K562 (cell line): Measurements from ENCODE around the gene RNLS. TPM values are rescaled to one million over a fixed set of nuclear protein-coding genes. Genes with fewer than 3 reads are reported as not detected.

Experiments
- ATAC-seq: fragments of 200-7000 bp; cut with Tn5 transposase; 3 replicates; pipeline ENCODE4 v1.9.1; 2020; ENCODE audit warnings: moderate library complexity
- BruUV-seq: library from RNA; stranded (reverse); fragments of 400-500 nt; replicated peaks from 2 replicates; lab custom pipeline; 2021; lab: Mats Ljungman, UMichigan
- CTCF ChIA-PET: fragments of 300-600 bp; formaldehyde crosslinking; extraction: SDS; loops from one replicate; lab custom pipeline; 2021; ENCODE audit warnings: low intra/inter-chr PET ratio; lab: Yijun Ruan, JAX
- POLR2A ChIA-PET: fragments of 300-600, 350-650 bp; sonication (Branson Sonifier 250); formaldehyde crosslinking; extraction: SDS; loops from one replicate; lab custom pipeline; 2021; ENCODE audit warnings: antibody characterized with exemption, inconsistent platforms; lab: Yijun Ruan, JAX
- DNase-seq, 4 experiments: peaks; one replicate each; pipeline versions ENCODE4 v3.0.0 to v3.0.0-alpha.2; 2011 to 2018; ENCODE audit warnings: low spot score in 3 of 4, mixed read lengths in 3 of 4; ENCODE audit errors: extremely low read depth in 1 of 4
- FAIRE-seq: peaks from 2 replicates; lab custom pipeline; 2011; peaks lifted over from hg19 to GRCh38; lab: Jason Lieb, UNC
- H2AFZ ChIP-seq: 2 replicates; pipeline ENCODE4 v1.6.0; 2011; ENCODE audit warnings: low read depth, low read length, control low read depth, inconsistent platforms
- H3K27ac ChIP-seq: fragments of 200-600 bp; 3 replicates; pipeline ENCODE4 v1.8.0; 2011; ENCODE audit warnings: low read depth, mild to moderate bottlenecking, control low read depth, inconsistent platforms, low read length, moderate library complexity, mixed read lengths; ENCODE audit errors: extremely low read depth
- H3K27me3 ChIP-seq, 2 experiments: fragments of 300-600 bp in 1 of 2; 2 replicates in 1 of 2; 3 replicates in 1 of 2; pipeline versions ENCODE4 v1.6.0 to v1.8.0; 2011; ENCODE audit warnings: inconsistent platforms in 2 of 2, low read length in 2 of 2, mild to moderate bottlenecking in 1 of 2, mixed read lengths in 1 of 2, moderate library complexity in 1 of 2; ENCODE audit not compliant: control insufficient read depth in 2 of 2, insufficient read depth in 2 of 2
- H3K36me3 ChIP-seq: fragments of 300-600 bp; 3 replicates; pipeline ENCODE4 v1.8.0; 2011; ENCODE audit warnings: mild to moderate bottlenecking, low read length, inconsistent platforms; ENCODE audit not compliant: control insufficient read depth, insufficient read depth
- H3K4me1 ChIP-seq, 2 experiments: fragments of 200-600 bp in 1 of 2; replicated peaks in 1 of 2; 2 replicates in 1 of 2; 3 replicates in 1 of 2; pipeline versions ENCODE4 v1.5.1 to v1.8.0; 2011; ENCODE audit warnings: inconsistent platforms in 2 of 2, low read length in 2 of 2, mild to moderate bottlenecking in 1 of 2, mixed read lengths in 1 of 2, moderate library complexity in 1 of 2; ENCODE audit not compliant: control insufficient read depth in 2 of 2, insufficient read depth in 2 of 2
- H3K4me2 ChIP-seq: 2 replicates; pipeline ENCODE4 v1.6.1; 2011; ENCODE audit warnings: low read length, control low read depth, inconsistent platforms, mixed read lengths; ENCODE audit not compliant: insufficient read depth
- H3K4me3 ChIP-seq: fragments of 200-600 bp; sonication (generic), shearing (Covaris generic); 2 replicates; pipeline ENCODE4 v1.5.1; 2016; ENCODE audit warnings: control low read depth, inconsistent platforms
- H3K79me2 ChIP-seq: fragments of 200-600 bp; 3 replicates; pipeline ENCODE4 v1.8.0; 2011; ENCODE audit warnings: low read length, inconsistent platforms; ENCODE audit not compliant: control insufficient read depth, insufficient read depth
- H3K9ac ChIP-seq, 2 experiments: 2 replicates each; pipeline versions ENCODE4 v1.6.0 to v1.6.1; 2011; ENCODE audit warnings: low read depth in 2 of 2, low read length in 2 of 2, control low read depth in 1 of 2, inconsistent platforms in 1 of 2, mild to moderate bottlenecking in 1 of 2, mixed read lengths in 1 of 2; ENCODE audit not compliant: insufficient read depth in 1 of 2
- H3K9me1 ChIP-seq: one replicate; pipeline ENCODE4 v1.6.0; 2011; ENCODE audit warnings: inconsistent platforms, mild to moderate bottlenecking, low read length, moderate library complexity; ENCODE audit not compliant: control insufficient read depth, insufficient read depth
- H3K9me3 ChIP-seq: replicated peaks from 2 replicates; pipeline ENCODE4 v1.5.1; 2011; ENCODE audit warnings: low read depth, low read length, inconsistent platforms; ENCODE audit not compliant: control insufficient read depth, insufficient read depth
- H4K20me1 ChIP-seq: replicated peaks from 2 replicates; pipeline ENCODE4 v1.6.1; 2011; ENCODE audit warnings: low read length, inconsistent platforms, mixed read lengths; ENCODE audit not compliant: control insufficient read depth, insufficient read depth
- MAZ ChIP-seq, 2 experiments: fragments of 450-650 bp in 1 of 2; sonication (generic) in 1 of 2; formaldehyde crosslinking; IDR thresholded peaks in 1 of 2; conservative IDR thresholded peaks in 1 of 2; 2 replicates each; pipeline versions ENCODE4 v1.4.0 to v1.5.0; 2020; ENCODE audit warnings: mild to moderate bottlenecking in 1 of 2, missing genetic modification reagents in 1 of 2
- NFIX ChIP-seq: fragments of 250-450 bp; sonication (Bioruptor Pico); IDR thresholded peaks from 2 replicates; pipeline ENCODE4 v1.4.0; 2020; ENCODE audit warnings: low read depth, mild to moderate bottlenecking, moderate library complexity
- NR2C2 ChIP-seq, 2 experiments: fragments of 200-800 bp in 1 of 2; sonication (Bioruptor generic) in 1 of 2; sonication (generic) in 1 of 2; formaldehyde crosslinking in 1 of 2; IDR thresholded peaks; 2 replicates each; pipeline versions ENCODE4 v1.6.1 to v1.8.0; 2016 to 2022; ENCODE audit warnings: mild to moderate bottlenecking in 1 of 2, missing compliant biosample characterization in 1 of 2, missing genetic modification characterization in 1 of 2, missing genetic modification reagents in 1 of 2
- ZNF175 ChIP-seq: fragments of 200-800 bp; sonication (Bioruptor generic); IDR thresholded peaks from 2 replicates; pipeline ENCODE4 v1.6.1; 2016; ENCODE audit warnings: low read depth, mild to moderate bottlenecking, missing genetic modification characterization, missing compliant biosample characterization
- WGBS: fragments of 100-300 bp; shearing (Covaris generic); methylation state at CpG from one replicate; pipeline ENCODE4 v1.1.6; 2016; ENCODE audit warnings: low coverage, mixed read lengths; ENCODE audit not compliant: insufficient coverage; ENCODE audit errors: missing lambda C conversion rate; 5-methylcytosine and 5-hydroxymethylcytosine counted together
- in situ Hi-C: fragments of 300-500 bp; cut with MboI; formaldehyde crosslinking; loops from 4 replicates; pipeline ENCODE4 v1.15.0; 2018; ENCODE audit warnings: inconsistent platforms, mixed read lengths
- intact Hi-C: fragments of 100-400 bp; cut with micrococcal nuclease; formaldehyde crosslinking; loops from 2 replicates; pipeline ENCODE4 v1.14.2; 2022
- polyA plus RNA-seq, 8 experiments: library from polyadenylated mRNA; depleted of rRNA in 4 of 8; stranded (reverse) in 5 of 8; unstranded in 3 of 8; fragments of >200 nt; fragmentation: Nextera tagmentation in 2 of 8; fragmentation: Illumina TruSeq in 1 of 8; extraction: Ambion mirVana in 2 of 8; extraction: Trizol in 1 of 8; gene quantifications; 2 replicates each; pipeline versions ENCODE4 v1.2.1 to v1.2.3, GENCODE V29; 2011 to 2014; ENCODE audit warnings: inconsistent platforms in 1 of 8, missing spikeins in 1 of 8
- total RNA-seq, 7 experiments: library from RNA; depleted of rRNA in 6 of 7; stranded (reverse); fragments of >200 nt in 6 of 7; fragmentation: Illumina TruSeq in 2 of 7; extraction: Trizol in 2 of 7; gene quantifications; 2 replicates each; pipeline versions ENCODE4 v1.2.1 to v1.2.3, GENCODE V29; 2011 to 2021; ENCODE audit warnings: low replicate concordance in 1 of 7
- TF ChIP-seq, protein P1 (sequence below): fragments of 250-450 bp; sonication (Bioruptor Pico); IDR thresholded peaks from 2 replicates; pipeline ENCODE4 v1.5.0; 2020; ENCODE audit warnings: mild to moderate bottlenecking, borderline replicate concordance
- TF ChIP-seq, protein P2 (sequence below): fragments of 250-450 bp; sonication (Bioruptor Pico); IDR thresholded peaks from 2 replicates; pipeline ENCODE4 v1.4.0; 2020
- TF ChIP-seq, protein P3 (sequence below): fragments of 450-650 bp; formaldehyde crosslinking; IDR thresholded peaks from 2 replicates; pipeline ENCODE4 v1.4.0; 2022; ENCODE audit warnings: mild to moderate bottlenecking, moderate library complexity
- TF ChIP-seq, protein P4 (sequence below), 2 experiments: fragments of 450-650 bp; conservative IDR thresholded peaks; 2 replicates each; pipeline ENCODE4 v1.6.1; 2017; ENCODE audit warnings: mild to moderate bottlenecking in 2 of 2, moderate library complexity in 2 of 2

RNLS gene
- total and polyA plus RNA-seq, 9 of the 15 experiments (the other 6 are each of a cell fraction or from before 2014, with no cell fraction given), result 0.14 to 0.72 (median 0.41) TPM; not detected in 3

DNA sequence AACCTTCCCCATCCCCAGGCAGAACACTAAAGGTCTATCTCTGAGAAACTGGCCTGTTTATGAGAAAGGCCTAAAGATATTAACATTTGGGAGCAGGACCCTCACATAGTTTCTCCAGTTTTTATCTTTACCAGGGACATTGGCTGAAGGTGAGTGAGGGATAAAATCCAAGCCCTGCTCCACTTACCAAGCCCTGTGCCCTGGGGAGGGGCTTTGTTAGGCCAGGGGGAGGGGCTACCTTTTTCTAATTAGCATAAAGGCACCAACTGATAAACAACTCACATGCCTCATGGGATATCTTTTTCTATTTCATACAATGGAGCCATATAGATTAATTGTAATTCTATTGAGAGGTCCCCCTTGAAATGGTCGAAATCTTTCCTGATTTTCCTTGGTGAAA is 55.9 kb downstream of the RNLS start:
- Histone ChIP-seq H3K36me3 (no peaks in the 10 kb centered on the region), H3K4me3 (no peak overlapping the region), H3K9ac (no peak overlapping the region), H2AFZ (no peak overlapping the region), H3K4me2 (no peak overlapping the region), H3K9me1 (no peaks in the 10 kb centered on the region), H3K27ac (no peak overlapping the region), H4K20me1 (no peaks in the 10 kb centered on the region), H3K9me3 (no peaks in the 10 kb centered on the region), H3K27me3 (no peaks in the 10 kb centered on the region), H3K79me2 (no peaks in the 10 kb centered on the region), H3K4me1 (no peaks in the 10 kb centered on the region)
- TF ChIP-seq, protein P1, sequence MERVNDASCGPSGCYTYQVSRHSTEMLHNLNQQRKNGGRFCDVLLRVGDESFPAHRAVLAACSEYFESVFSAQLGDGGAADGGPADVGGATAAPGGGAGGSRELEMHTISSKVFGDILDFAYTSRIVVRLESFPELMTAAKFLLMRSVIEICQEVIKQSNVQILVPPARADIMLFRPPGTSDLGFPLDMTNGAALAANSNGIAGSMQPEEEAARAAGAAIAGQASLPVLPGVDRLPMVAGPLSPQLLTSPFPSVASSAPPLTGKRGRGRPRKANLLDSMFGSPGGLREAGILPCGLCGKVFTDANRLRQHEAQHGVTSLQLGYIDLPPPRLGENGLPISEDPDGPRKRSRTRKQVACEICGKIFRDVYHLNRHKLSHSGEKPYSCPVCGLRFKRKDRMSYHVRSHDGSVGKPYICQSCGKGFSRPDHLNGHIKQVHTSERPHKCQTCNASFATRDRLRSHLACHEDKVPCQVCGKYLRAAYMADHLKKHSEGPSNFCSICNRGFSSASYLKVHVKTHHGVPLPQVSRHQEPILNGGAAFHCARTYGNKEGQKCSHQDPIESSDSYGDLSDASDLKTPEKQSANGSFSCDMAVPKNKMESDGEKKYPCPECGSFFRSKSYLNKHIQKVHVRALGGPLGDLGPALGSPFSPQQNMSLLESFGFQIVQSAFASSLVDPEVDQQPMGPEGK (CRISPR knock-in tag), result no peak
- TF ChIP-seq MAZ (CRISPR knock-in tag; conservative IDR thresholded peaks at IDR 0.05 in 1 of 2, IDR thresholded peaks at IDR 0.05 in 1 of 2), result no peak
- TF ChIP-seq, protein P2, sequence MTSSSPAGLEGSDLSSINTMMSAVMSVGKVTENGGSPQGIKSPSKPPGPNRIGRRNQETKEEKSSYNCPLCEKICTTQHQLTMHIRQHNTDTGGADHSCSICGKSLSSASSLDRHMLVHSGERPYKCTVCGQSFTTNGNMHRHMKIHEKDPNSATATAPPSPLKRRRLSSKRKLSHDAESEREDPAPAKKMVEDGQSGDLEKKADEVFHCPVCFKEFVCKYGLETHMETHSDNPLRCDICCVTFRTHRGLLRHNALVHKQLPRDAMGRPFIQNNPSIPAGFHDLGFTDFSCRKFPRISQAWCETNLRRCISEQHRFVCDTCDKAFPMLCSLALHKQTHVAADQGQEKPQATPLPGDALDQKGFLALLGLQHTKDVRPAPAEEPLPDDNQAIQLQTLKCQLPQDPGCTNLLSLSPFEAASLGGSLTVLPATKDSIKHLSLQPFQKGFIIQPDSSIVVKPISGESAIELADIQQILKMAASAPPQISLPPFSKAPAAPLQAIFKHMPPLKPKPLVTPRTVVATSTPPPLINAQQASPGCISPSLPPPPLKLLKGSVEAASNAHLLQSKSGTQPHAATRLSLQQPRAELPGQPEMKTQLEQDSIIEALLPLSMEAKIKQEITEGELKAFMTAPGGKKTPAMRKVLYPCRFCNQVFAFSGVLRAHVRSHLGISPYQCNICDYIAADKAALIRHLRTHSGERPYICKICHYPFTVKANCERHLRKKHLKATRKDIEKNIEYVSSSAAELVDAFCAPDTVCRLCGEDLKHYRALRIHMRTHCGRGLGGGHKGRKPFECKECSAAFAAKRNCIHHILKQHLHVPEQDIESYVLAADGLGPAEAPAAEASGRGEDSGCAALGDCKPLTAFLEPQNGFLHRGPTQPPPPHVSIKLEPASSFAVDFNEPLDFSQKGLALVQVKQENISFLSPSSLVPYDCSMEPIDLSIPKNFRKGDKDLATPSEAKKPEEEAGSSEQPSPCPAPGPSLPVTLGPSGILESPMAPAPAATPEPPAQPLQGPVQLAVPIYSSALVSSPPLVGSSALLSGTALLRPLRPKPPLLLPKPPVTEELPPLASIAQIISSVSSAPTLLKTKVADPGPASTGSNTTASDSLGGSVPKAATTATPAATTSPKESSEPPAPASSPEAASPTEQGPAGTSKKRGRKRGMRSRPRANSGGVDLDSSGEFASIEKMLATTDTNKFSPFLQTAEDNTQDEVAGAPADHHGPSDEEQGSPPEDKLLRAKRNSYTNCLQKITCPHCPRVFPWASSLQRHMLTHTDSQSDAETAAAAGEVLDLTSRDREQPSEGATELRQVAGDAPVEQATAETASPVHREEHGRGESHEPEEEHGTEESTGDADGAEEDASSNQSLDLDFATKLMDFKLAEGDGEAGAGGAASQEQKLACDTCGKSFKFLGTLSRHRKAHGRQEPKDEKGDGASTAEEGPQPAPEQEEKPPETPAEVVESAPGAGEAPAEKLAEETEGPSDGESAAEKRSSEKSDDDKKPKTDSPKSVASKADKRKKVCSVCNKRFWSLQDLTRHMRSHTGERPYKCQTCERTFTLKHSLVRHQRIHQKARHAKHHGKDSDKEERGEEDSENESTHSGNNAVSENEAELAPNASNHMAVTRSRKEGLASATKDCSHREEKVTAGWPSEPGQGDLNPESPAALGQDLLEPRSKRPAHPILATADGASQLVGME (CRISPR knock-in tag), result no peak
- no peak for TF ChIP-seq NFIX (CRISPR knock-in tag)
- no peak for TF ChIP-seq NR2C2 (CRISPR knock-in tag; IDR thresholded peaks at IDR 0.05)
- no peak for TF ChIP-seq NR2C2 (tag; IDR thresholded peaks at IDR 0.05)
- TF ChIP-seq, protein P3, sequence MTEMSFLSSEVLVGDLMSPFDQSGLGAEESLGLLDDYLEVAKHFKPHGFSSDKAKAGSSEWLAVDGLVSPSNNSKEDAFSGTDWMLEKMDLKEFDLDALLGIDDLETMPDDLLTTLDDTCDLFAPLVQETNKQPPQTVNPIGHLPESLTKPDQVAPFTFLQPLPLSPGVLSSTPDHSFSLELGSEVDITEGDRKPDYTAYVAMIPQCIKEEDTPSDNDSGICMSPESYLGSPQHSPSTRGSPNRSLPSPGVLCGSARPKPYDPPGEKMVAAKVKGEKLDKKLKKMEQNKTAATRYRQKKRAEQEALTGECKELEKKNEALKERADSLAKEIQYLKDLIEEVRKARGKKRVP (CRISPR knock-in tag), result no peak
- TF ChIP-seq, protein P4, sequence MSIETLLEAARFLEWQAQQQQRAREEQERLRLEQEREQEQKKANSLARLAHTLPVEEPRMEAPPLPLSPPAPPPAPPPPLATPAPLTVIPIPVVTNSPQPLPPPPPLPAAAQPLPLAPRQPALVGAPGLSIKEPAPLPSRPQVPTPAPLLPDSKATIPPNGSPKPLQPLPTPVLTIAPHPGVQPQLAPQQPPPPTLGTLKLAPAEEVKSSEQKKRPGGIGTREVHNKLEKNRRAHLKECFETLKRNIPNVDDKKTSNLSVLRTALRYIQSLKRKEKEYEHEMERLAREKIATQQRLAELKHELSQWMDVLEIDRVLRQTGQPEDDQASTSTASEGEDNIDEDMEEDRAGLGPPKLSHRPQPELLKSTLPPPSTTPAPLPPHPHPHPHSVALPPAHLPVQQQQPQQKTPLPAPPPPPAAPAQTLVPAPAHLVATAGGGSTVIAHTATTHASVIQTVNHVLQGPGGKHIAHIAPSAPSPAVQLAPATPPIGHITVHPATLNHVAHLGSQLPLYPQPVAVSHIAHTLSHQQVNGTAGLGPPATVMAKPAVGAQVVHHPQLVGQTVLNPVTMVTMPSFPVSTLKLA (conservative IDR thresholded peaks at IDR 0.05), result no peak
- TF ChIP-seq ZNF175 (CRISPR knock-in tag), result no peak
- no CpG with 5 or more reads among the region's 1 CpG for WGBS
- ATAC-seq, result no peak
- in situ Hi-C loops (no loop called here), intact Hi-C loops (no loop called here)
- POLR2A ChIA-PET, result no interaction called here
- BruUV-seq, result no TSS peak
- no peak for FAIRE-seq
- DNase-seq, result no peak
- CTCF ChIA-PET, result no interaction called here
